Left lobe of liver (tissue), 2 donors: ENCODE data around the gene NPY4R. TPM values are rescaled to one million over a fixed set of nuclear protein-coding genes. Genes with fewer than 3 reads are reported as not detected.
"Not testable (repeated sequence)": the region's sequence is repeated elsewhere in the genome, so short reads cannot be mapped to it uniquely, and the experiment has no call there.

Experiments used
- ATAC-seq: fragments of 200-7000 bp; cut with Tn5 transposase; one replicate; pipeline ENCODE4 v1.9.1; 2020; ENCODE audit warnings: mild to moderate bottlenecking, moderate library complexity
- DNase-seq: peaks from one replicate; pipeline ENCODE4 v3.0.0-alpha.2; 2020; ENCODE audit warnings: low spot score
- total RNA-seq: library from RNA; stranded (reverse); gene quantifications from one replicate; pipeline ENCODE4 v1.2.1, GENCODE V29; 2021
- donor health status: DM: no; HTN: no; CAD: no; lungs with moderate emphysema.
- donor health status: DM: no; HTN: yes; CAD: no.

The NPY4R gene, protein sequence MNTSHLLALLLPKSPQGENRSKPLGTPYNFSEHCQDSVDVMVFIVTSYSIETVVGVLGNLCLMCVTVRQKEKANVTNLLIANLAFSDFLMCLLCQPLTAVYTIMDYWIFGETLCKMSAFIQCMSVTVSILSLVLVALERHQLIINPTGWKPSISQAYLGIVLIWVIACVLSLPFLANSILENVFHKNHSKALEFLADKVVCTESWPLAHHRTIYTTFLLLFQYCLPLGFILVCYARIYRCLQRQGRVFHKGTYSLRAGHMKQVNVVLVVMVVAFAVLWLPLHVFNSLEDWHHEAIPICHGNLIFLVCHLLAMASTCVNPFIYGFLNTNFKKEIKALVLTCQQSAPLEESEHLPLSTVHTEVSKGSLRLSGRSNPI
- total RNA-seq, result not detected

DNA sequence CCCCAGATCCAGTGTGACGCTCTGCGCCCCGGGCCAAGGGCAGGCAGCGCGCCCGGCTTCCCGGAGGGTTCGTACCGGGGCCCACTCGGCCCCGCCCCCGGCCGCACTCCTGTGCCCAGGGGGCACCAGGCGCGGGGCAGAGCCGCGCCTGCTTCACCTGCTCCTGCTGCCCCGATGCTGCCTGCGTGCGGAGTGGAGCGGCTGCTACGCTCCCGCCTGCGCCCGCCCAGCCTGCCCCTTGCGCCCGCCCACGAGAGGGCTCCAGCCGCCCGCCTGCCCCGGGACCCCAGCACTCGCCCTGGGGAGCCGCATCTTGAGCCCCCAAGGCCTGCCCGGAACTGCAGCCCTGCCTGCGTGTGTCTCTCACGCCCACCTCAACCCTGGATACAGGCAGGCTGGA, at the start of gene NPY4R:
Gene NPY4R, minus strand, starts transcription at position 194 of the 400 bp plus-strand sequence. CDS start 3,323 bp downstream, outside the sequence.
- DNase-seq, result not testable (repeated sequence)
- ATAC-seq, result peak; percentile 47

DNA sequence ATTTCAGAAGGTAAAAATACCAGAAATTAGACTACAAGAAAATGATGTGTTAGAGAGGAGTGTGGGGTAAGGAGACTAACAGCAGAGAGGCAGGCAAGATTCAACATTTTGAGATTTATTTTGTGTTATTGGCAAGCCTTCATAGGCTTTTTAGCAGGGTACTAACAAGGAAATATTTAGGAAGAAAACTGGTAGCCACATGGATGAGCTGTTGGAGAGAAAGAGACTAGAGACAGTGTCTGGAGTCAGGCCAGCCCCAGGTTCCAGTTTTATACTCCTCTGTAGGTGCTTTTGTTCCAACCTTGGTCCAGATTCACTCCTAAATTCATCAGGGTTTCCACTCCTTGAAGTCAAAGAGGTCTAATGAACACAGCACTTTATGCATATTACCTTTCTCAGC, 49.6 kb upstream of the NPY4R start:
- DNase-seq, result no peak
- ATAC-seq, result no peak

DNA sequence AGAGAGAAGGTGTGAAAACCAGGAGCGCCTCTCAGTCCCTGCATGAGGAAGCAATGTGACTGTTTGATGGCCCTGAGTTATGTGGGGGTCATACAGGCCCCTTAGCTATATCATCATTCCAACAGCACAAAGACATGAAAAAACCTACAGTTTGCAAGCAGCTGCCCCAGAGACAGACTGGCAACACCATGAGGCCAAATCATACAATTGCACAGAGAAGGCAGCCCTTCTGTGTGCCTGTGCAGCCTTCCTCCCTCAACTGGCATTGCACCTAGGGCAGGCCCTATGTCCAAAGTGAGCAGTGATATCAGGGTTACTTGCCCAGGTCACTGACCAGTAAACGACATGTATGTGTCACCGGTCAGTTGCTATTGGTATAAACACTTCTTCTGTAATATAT, 49.1 kb upstream of the NPY4R start:
- peak; percentile 46 for DNase-seq
- peak; percentile 5 for ATAC-seq

GRCh38 chr10:46514431-46514861, 48.7 kb upstream of the NPY4R start:
- peak; percentile 50 for DNase-seq
- ATAC-seq, result no peak

DNA sequence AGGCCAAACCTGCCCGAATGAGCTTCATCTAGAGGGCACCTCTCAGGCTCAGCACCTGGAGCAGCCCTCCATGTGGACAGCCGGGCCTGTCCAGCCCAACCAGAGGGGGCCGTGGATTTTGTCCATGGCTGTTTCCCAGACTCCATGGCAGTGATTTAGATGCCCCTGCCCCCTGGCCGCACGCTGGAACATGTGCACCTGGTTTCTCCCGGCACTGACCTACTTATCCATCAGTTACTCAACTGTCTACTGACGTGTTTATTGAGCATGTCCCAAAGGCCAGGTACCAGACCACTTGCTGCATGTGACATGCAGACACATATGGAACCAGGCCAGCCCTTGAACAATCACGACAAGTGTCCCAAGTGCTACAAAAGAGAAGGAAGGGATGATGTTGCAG, 47.6 kb upstream of the NPY4R start:
- peak; percentile 80 for ATAC-seq
- not testable (repeated sequence) for DNase-seq

GRCh38 chr10:46512725-46513124, 47.0 kb upstream of the NPY4R start:
- not testable (repeated sequence) for DNase-seq
- ATAC-seq, result peak; percentile 85

- not testable (repeated sequence) for ATAC-seq, DNase-seq
Observed at GRCh38 chr10:46512002-46512401, 46.2 kb upstream of the NPY4R start.

DNA sequence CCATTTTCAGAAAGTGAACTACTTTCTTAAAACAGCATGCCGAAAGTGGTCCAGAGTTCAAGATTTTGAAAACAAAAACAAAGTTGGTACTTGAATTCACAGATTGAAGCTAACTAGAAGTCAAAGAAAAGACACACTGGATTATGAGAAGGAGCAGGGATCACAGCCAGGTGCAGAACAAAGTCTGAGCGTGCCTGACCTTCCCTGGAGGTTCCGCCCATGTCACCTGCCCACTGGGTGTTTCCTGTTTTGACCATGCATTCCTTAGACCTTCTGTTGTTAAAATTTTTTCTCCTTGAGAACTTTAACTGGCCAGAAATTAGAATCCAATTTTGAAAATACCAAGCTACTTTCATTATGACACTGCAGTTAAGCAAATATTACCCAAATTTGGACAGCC, 34.2 kb upstream of the NPY4R start:
- ATAC-seq, result peak; percentile 68
- DNase-seq, result not testable (repeated sequence)

DNA sequence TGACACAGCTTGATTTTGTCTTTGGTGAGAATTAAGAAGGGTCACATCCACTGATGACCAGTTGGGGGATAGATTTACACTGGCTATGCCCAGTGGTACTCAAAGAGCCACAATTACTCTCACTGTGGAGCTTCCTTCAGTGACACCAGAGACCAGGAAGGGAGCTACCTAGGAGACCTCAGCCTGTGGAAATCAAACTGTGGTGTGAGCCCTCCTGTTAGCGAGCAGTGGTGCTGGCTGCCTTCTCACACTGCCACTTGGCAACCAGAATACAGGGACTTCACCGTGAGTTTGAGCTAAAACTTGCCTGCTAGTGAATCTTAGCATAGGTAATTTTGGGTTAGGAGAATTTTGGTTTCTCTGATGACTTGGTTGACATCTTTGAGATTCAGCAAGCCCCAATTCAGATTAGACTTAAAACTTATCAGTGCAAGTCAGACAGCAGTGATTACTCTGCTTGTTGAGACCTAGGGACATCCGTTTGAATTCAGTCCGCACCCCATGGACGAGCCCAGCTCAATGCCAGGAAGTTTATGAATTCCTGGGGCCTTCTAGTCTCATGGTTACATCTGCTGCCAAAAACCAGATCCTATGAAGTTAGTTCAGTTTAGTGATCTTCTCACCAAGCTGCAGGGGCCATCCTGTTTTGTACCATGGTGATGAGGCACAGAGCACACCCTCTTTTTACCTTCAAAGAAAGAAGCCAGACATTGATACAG, 33.4 kb upstream of the NPY4R start:
- not testable (repeated sequence) for ATAC-seq

GRCh38 chr10:46497878-46498277, 32.1 kb upstream of the NPY4R start:
- not testable (repeated sequence) for ATAC-seq, DNase-seq

More for the DNA sequence above, 33.4 kb upstream of the NPY4R start:
- DNase-seq, result not testable (repeated sequence)

DNA sequence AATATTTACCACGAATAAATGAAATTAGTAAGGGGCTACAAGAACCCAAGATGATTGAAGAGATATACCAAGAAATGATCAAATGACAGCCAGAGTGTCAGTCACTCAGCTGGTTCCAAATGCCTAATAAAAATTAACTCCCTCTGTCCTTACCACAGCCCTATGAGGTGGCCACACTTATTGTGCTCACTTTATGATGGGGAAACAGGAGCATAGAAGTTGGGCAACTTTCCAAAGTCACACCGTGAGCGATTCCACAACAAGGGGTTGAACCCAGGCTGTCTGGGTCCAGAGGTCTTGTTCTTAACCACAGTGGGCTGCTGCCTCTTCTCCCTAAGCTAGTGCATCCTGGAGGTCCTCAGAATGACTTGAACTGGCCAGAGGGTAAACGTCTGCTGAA, 31.6 kb upstream of the NPY4R start:
- not testable (repeated sequence) for ATAC-seq, DNase-seq

- DNase-seq, result not testable (repeated sequence)
- ATAC-seq, result peak; percentile 41
Observed at GRCh38 chr10:46491364-46492114, 25.8 kb upstream of the NPY4R start.

GRCh38 chr10:46490285-46490684, 24.5 kb upstream of the NPY4R start:
- ATAC-seq, DNase-seq: not testable (repeated sequence)

DNA sequence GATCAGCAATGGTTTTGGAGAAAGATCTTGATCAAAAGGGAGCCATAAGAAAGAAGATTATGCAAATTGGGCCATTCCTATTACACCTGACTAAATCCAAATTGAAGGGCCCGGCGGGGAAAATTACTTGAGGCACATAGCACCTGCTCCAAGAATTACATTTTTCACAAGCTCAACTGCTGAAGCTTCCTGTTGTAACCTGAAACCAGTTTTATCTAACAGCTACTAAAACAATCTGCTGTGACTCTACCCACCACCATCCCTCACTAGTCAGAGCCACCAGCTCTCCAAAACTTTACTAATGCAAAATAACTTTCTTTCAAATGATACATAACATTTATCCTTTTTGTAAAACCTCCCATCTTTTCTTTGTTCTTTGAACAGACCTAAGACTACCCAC, 20.7 kb upstream of the NPY4R start:
- ATAC-seq, DNase-seq: not testable (repeated sequence)

- ATAC-seq, DNase-seq: not testable (repeated sequence)
Observed at GRCh38 chr10:46474746-46475320, 9.1 kb upstream of the NPY4R start.

DNA sequence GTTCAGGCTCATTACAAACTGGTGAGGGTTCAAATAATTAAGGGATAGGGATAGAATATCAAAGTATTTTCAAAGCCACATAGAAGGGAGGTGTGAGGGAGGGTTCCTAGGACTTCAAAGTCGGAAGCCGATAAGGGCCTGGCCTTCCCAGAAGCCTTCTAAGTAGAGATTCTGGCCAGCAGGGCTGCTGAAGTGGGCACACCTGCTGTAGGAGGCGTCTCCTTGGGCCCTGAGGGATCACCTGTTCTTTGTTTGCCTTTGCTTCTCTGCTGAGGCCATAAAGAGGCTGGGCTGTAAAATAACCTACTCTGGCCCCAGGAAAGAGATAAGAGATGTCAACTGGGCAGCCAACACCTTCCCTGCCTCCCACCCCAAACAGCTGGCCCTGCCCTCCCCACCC, 8.0 kb upstream of the NPY4R start:
- not testable (repeated sequence) for ATAC-seq, DNase-seq

DNA sequence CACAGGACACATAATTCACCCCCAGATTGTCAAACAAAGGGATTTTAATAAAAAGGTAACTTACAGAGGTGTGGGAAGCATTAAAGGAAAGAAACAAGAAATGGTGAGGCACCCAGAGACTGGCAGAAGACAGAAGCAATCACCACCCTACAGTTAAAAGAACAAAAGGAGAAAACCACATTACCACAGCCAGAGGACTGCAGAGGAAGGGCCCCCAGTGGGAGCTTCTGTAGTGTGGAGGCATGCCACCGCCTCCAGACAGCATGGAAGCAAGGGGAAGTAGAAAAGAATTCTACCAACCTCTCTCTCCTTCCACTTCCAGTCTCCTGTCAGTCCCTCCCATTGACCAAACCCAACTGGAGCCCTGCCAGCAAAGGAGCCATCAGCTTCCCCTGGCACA, 4.4 kb upstream of the NPY4R start:
- ATAC-seq, result not testable (repeated sequence)

DNA sequence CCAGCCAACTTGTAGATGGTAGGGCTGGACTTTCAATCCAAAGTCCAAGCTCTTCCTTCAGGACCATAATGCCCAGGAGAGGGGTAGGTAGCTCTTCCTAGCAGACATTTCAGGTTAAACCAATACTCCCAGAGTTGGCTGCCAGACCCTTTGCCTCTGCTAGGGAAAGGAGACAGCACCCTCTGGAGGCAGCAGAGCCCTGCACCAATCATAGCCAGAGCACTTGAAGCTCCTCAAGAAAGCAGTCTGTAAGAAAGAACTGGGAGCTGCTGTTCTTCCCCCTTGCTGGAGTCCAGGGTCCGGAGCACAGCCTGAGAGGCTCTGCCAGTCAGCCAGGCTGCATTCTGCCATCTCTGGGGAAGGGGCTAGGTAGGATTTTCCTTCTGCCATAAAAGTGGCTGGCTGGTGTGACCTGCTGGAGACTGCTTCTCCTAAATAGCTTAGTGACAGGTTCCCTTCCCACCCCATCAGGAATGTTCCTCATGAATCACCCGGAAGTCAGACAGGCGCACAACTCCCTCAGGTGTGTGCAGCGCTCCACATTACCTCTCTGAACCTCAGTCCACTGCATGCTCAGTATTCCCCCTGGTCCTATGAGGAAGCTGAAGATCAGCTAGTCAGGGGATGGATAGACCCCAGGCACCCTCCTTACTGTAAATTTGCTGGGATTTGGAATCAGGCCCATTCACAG, 2.5 kb upstream of the NPY4R start:
- ATAC-seq, result peak; percentile 92
- DNase-seq, result not testable (repeated sequence)

More for the DNA sequence above, 4.4 kb upstream of the NPY4R start:
- not testable (repeated sequence) for DNase-seq

GRCh38 chr10:46463608-46464007, 2.1 kb downstream of the NPY4R start:
- DNase-seq, ATAC-seq: not testable (repeated sequence)

GRCh38 chr10:46462276-46462675, 3.5 kb downstream of the NPY4R start:
- ATAC-seq, DNase-seq: not testable (repeated sequence)
